ENCODE data around the gene NIPAL3. TPM values are rescaled to one million over a fixed set of nuclear protein-coding genes. Genes with fewer than 3 reads are reported as not detected.

The NIPAL3 gene
- total and polyA plus RNA-seq, 3 experiments from 2014 or later: 31.3 to 55.5 (median 33.2) TPM

DNA sequence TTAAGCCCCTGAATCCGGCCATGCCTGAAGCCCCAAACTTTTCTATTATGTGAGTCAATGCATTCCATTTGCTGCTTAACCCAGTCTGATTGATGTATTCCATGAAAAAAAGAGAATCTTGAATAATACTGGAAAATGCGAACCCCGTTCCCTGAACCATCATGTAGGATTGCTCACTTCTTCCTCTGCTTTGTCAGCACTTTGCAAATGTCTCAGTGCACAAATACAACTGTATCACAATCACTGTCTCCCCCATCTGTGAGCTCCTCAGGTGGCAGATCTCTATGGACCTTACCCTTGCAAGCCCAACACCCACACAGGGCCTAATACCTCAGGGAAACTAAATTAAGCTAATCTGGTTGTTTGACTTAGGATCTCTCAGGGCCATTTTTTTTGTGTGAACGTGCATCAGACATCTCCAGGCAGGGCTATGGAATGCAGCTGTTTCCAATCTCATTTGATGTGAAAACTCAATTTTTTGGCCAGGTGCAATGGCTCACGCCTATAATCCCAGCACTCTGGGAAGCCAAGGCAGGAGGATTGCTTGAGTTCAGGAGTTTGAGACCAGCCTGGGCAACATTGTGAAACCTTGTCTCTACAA, 84.9 kb downstream of the NIPAL3 start:
- H3K27ac ChIP-seq (ENCODE audit: low read depth, low read length): no peak overlapping the region
- Mint-ChIP-seq H3K36me3 (peaks cover 0 to 21% (median 0%) of the 10 kb centered on the region in 3 donors), H3K9me3 (peaks cover 0 to 2% (median 0%) of the 10 kb centered on the region in 5 donors), H3K27ac (peak overlapping the region; percentile 66 to 97 (median 90)), H3K4me3 (peak overlapping the region in 5 of 7 donors; percentile 29 to 95 (median 44)), H3K4me1 (peaks cover 55 to 62% (median 60%) of the 10 kb centered on the region in 3 donors), H3K27me3 (peaks cover 0 to 16% of the 10 kb centered on the region in 2 donors)
- H3K27me3 ChIP-seq (ENCODE audit: insufficient read depth, low read length, poor library complexity, severe bottlenecking): no peaks in the 10 kb centered on the region
- peaks cover 33% of the 10 kb centered on the region for H3K4me1 ChIP-seq (ENCODE audit: insufficient read depth, low read length)
- POLR2A ChIA-PET: interaction anchor here (2.7 to 2.8 kb wide), 2 partner anchors 14 to 18 kb away, joined by 38 to 46 read pairs; no protein-coding TSS in a partner anchor
- no peaks in the 10 kb centered on the region for H3K36me3 ChIP-seq (ENCODE audit: insufficient read depth, low read length)
- H3K9me3 ChIP-seq (ENCODE audit: low read length): no peaks in the 10 kb centered on the region
- no peak for DNase-seq
- H3K4me3 ChIP-seq (ENCODE audit: low read length): no peak overlapping the region
- CTCF ChIA-PET: interaction anchor here (0.9 to 4.6 kb wide), 8 partner anchors 10 to 86 kb away, joined by 3 to 26 read pairs (median 6); partner anchors contain the start of genes NIPAL3 and STPG1

GRCh38 chr1:24501371-24502064, 85.9 kb downstream of the NIPAL3 start:
- Histone ChIP-seq H3K4me3 (ENCODE audit: low read length) (peak overlapping the region; percentile 80), H3K9me3 (ENCODE audit: low read length) (no peaks in the 10 kb centered on the region), H3K36me3 (ENCODE audit: insufficient read depth, low read length) (peaks cover 5% of the 10 kb centered on the region), H3K27ac (ENCODE audit: low read depth, low read length) (peak overlapping the region; percentile 82), H3K27me3 (ENCODE audit: insufficient read depth, low read length, poor library complexity, severe bottlenecking) (no peaks in the 10 kb centered on the region), H3K4me1 (ENCODE audit: insufficient read depth, low read length) (peaks cover 41% of the 10 kb centered on the region)
- CTCF ChIA-PET: interaction anchor here (0.7 to 4.6 kb wide), 12 partner anchors 9 to 664 kb away, joined by 3 to 26 read pairs (median 4); partner anchors contain the start of genes NIPAL3 and STPG1
- H3K36me3 Mint-ChIP-seq: peaks cover 0 to 21% (median 0%) of the 10 kb centered on the region in 3 donors
- H3K9me3 Mint-ChIP-seq: peaks cover 0 to 2% (median 0%) of the 10 kb centered on the region in 5 donors
- peak in 3 of 5 donors; percentile 11 to 58 (median 32) for DNase-seq
- peaks cover 0 to 12% of the 10 kb centered on the region in 2 donors for H3K27me3 Mint-ChIP-seq
- peak overlapping the region; percentile 83 to 98 (median 88) for H3K4me3 Mint-ChIP-seq
- H3K4me1 Mint-ChIP-seq: peaks cover 63 to 71% (median 70%) of the 10 kb centered on the region in 3 donors
- POLR2A ChIA-PET: interaction anchor here (0.6 to 4.0 kb wide), 12 partner anchors 9 to 1831 kb away, joined by 3 to 46 read pairs (median 7); partner anchors contain the start of gene NIPAL3
- peak overlapping the region; percentile 85 to 97 (median 92) for H3K27ac Mint-ChIP-seq

DNA sequence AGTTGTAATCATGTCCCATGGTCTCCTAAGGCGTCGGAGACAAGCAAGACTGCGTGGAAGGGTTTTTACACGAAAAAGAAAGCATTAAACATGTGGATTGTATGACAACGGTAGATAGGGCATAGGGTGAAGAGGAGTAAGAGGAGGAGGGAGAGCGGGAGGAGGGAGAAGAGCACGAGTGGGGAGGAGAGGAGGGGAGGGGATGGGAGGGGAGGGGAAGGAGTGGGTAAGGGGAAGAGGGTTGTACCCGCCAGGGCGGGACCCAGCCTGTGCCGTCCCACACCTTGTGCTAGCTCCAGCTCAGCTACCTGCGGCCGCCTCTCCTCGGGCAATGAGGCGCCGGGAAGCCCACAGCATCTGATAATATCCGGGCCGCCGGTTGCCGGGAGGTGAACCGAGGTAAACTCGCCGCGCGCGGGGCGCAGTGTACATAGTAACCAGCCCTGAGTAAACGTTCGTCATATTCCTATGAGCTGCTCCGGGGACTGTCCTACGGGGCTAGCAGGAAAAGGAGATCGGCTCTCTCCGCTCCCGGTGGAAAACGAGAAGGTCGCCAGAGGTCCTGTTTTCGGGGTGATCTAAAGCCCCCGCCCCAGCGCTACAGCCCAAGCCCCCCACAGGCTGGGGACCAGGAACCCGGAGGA, 86.6 kb downstream of the NIPAL3 start:
- H3K4me3 Mint-ChIP-seq: peak overlapping the region; percentile 83 to 98 (median 88)
- POLR2A ChIA-PET: interaction anchor here (0.5 to 4.0 kb wide), 14 partner anchors 10 to 1879 kb away, joined by 3 to 46 read pairs (median 7); partner anchors contain the start of gene NIPAL3

GRCh38 chr1:24502709-24503058, 87.1 kb downstream of the NIPAL3 start, which contains the start of gene RCAN3:
Gene RCAN3 (plus strand): TSS chr1:24502836. CDS start chr1:24514373, 11,537 bp downstream.
- peaks cover 52% of the 10 kb centered on the region for H3K4me1 ChIP-seq (ENCODE audit: insufficient read depth, low read length)
- Mint-ChIP-seq H3K9me3 (peaks cover 0 to 2% (median 0%) of the 10 kb centered on the region in 5 donors), H3K4me1 (peaks cover 75 to 83% (median 81%) of the 10 kb centered on the region in 3 donors)

More for the DNA sequence above, 86.6 kb downstream of the NIPAL3 start:
- CTCF ChIA-PET: interaction anchor here (0.7 to 4.6 kb wide), 12 partner anchors 8 to 664 kb away, joined by 3 to 26 read pairs (median 4); partner anchors contain the start of genes NIPAL3 and STPG1
- Mint-ChIP-seq H3K36me3 (peaks cover 0 to 21% (median 0%) of the 10 kb centered on the region in 3 donors), H3K9me3 (peaks cover 0 to 2% (median 0%) of the 10 kb centered on the region in 5 donors), H3K27ac (peak overlapping the region; percentile 85 to 97 (median 92)), H3K27me3 (peaks cover 0 to 12% of the 10 kb centered on the region in 2 donors), H3K4me1 (peaks cover 70 to 78% (median 76%) of the 10 kb centered on the region in 3 donors)
- peak overlapping the region; percentile 80 for H3K4me3 ChIP-seq (ENCODE audit: low read length)
- H3K36me3 ChIP-seq (ENCODE audit: insufficient read depth, low read length): peaks cover 5% of the 10 kb centered on the region
- no peaks in the 10 kb centered on the region for H3K9me3 ChIP-seq (ENCODE audit: low read length)
- peak; percentile 77 to 93 (median 83) for DNase-seq
- no peaks in the 10 kb centered on the region for H3K27me3 ChIP-seq (ENCODE audit: insufficient read depth, low read length, poor library complexity, severe bottlenecking)
- peak overlapping the region; percentile 82 for H3K27ac ChIP-seq (ENCODE audit: low read depth, low read length)
- peaks cover 47% of the 10 kb centered on the region for H3K4me1 ChIP-seq (ENCODE audit: insufficient read depth, low read length)

DNA sequence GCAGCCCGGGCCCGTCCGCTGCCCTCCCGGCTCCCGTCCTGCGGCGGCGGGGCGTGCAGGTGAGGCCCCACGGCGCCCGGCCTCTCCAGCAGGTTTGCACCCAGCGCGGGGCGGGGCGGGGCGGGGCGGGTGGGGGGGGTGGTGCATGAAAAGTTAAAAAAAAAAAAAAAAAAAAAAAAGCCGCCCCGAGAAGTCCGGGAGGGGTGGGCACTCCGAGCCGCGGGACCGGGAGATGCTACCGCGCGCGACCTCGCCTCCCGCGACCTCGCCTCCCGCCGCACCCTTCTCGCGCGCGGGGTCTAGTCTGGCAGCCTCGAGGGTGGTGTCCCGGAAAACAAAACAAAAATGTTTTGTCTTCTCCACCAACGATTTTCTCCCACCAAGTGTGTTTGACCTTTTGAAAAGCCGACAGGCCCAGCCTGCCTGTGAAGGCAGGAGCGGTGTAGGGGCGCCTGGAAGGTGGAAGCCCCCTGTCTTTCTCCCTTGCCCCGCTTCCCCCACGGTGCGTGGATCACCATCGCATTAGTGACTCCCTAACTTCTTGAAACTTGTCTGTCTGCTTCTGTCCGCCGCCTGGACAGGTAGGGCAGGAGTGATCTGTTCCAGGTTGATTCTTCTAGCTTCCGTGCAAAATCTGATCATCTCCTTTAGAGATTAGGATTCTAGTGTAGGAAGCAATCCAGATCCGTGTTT, 87.6 kb downstream of the NIPAL3 start:
- peak overlapping the region; percentile 93 to 99 (median 98) for H3K4me3 Mint-ChIP-seq
- no peaks in the 10 kb centered on the region for H3K9me3 ChIP-seq (ENCODE audit: low read length)
- peak overlapping the region; percentile 93 for H3K4me3 ChIP-seq (ENCODE audit: low read length)
- peaks cover 54% of the 10 kb centered on the region for H3K4me1 ChIP-seq (ENCODE audit: insufficient read depth, low read length)
- H3K36me3 ChIP-seq (ENCODE audit: insufficient read depth, low read length): peaks cover 5% of the 10 kb centered on the region
- H3K27me3 Mint-ChIP-seq: peaks cover 0 to 10% of the 10 kb centered on the region in 2 donors
- H3K4me1 Mint-ChIP-seq: peaks cover 78 to 85% (median 84%) of the 10 kb centered on the region in 3 donors
- H3K9me3 Mint-ChIP-seq: peaks cover 0 to 2% (median 0%) of the 10 kb centered on the region in 5 donors
- peaks cover 0 to 26% (median 0%) of the 10 kb centered on the region in 3 donors for H3K36me3 Mint-ChIP-seq
- ChIA-PET POLR2A (interaction anchor here (0.7 to 4.0 kb wide), 9 partner anchors 15 to 139 kb away, joined by 3 to 46 read pairs (median 8); partner anchors contain the start of gene NIPAL3), CTCF (interaction anchor here (0.9 to 4.6 kb wide), 8 partner anchors 17 to 304 kb away, joined by 3 to 26 read pairs (median 4); partner anchors contain the start of genes NIPAL3 and STPG1)
- H3K27ac ChIP-seq (ENCODE audit: low read depth, low read length): peak overlapping the region; percentile 66
- peak overlapping the region; percentile 95 to 100 (median 98) for H3K27ac Mint-ChIP-seq
- H3K27me3 ChIP-seq (ENCODE audit: insufficient read depth, low read length, poor library complexity, severe bottlenecking): no peaks in the 10 kb centered on the region
- peak in 1 of 5 donors; percentile 29 for DNase-seq

More at GRCh38 chr1:24502709-24503058, 87.1 kb downstream of the NIPAL3 start, which contains the start of gene RCAN3:
- ChIA-PET POLR2A (interaction anchor here (0.5 to 4.0 kb wide), 11 partner anchors 16 to 1879 kb away, joined by 3 to 46 read pairs (median 7); partner anchors contain the start of gene NIPAL3), CTCF (interaction anchor here (0.9 to 4.6 kb wide), 8 partner anchors 16 to 304 kb away, joined by 3 to 26 read pairs (median 5); partner anchors contain the start of genes NIPAL3 and STPG1)
- H3K36me3 Mint-ChIP-seq: peaks cover 0 to 24% (median 0%) of the 10 kb centered on the region in 3 donors
- Histone ChIP-seq H3K27me3 (ENCODE audit: insufficient read depth, low read length, poor library complexity, severe bottlenecking) (no peaks in the 10 kb centered on the region), H3K27ac (ENCODE audit: low read depth, low read length) (peak within 1 kb of the TSS; percentile 82), H3K36me3 (ENCODE audit: insufficient read depth, low read length) (peaks cover 5% of the 10 kb centered on the region), H3K9me3 (ENCODE audit: low read length) (no peaks in the 10 kb centered on the region), H3K4me3 (ENCODE audit: low read length) (peak within 1 kb of the TSS; percentile 93)
- peak; percentile 78 to 93 (median 90) for DNase-seq
- peaks cover 0 to 9% of the 10 kb centered on the region in 2 donors for H3K27me3 Mint-ChIP-seq
- peak within 1 kb of the TSS; percentile 96 to 100 (median 98) for H3K27ac Mint-ChIP-seq
- peak within 1 kb of the TSS; percentile 93 to 99 (median 98) for H3K4me3 Mint-ChIP-seq

DNA sequence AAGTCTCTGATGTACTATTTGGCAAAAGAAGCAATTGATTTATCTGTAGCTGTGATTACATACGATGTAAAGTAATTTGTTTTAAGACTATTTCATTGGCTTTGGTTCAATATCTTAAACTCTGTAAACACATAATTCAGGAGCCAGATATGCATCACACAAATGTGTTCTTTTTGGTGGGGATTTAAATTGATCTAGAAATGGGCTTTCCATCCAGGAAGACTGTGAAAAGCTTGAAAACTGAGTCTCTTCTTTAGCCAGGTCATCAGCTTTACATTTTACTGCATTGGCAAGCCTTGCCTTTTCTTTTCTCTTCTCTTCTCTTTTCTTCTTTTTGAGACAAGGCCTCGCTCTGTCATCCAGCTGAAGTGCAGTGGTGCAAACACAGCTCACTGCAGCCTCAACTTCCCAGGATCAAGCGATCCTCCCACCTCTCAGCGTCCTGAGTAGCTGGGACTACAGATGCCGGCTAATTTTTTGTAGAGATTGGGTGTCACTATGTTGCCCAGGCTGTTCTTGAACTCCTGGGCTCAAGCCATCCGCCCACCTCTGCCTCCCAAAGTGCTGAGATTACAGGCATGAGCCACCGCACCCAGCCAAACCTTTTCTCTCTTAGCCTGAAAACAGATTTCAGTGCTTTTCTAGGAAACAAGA, 88.4 kb downstream of the NIPAL3 start:
- H3K4me3 Mint-ChIP-seq: peak overlapping the region; percentile 93 to 99 (median 98)
- peak overlapping the region; percentile 95 to 100 (median 98) for H3K27ac Mint-ChIP-seq
- CTCF ChIA-PET: interaction anchor here (1.2 to 4.6 kb wide), 7 partner anchors 18 to 89 kb away, joined by 3 to 26 read pairs (median 5); partner anchors contain the start of genes NIPAL3 and STPG1
- Histone ChIP-seq H3K27me3 (ENCODE audit: insufficient read depth, low read length, poor library complexity, severe bottlenecking) (no peaks in the 10 kb centered on the region), H3K4me1 (ENCODE audit: insufficient read depth, low read length) (peaks cover 54% of the 10 kb centered on the region), H3K9me3 (ENCODE audit: low read length) (no peaks in the 10 kb centered on the region), H3K4me3 (ENCODE audit: low read length) (peak overlapping the region; percentile 93), H3K36me3 (ENCODE audit: insufficient read depth, low read length) (peaks cover 5% of the 10 kb centered on the region), H3K27ac (ENCODE audit: low read depth, low read length) (peak overlapping the region; percentile 66)
- peaks cover 78 to 85% (median 84%) of the 10 kb centered on the region in 3 donors for H3K4me1 Mint-ChIP-seq
- POLR2A ChIA-PET: interaction anchor here (0.9 to 4.0 kb wide), 4 partner anchors 18 to 88 kb away, joined by 3 to 43 read pairs (median 9); partner anchors contain the start of gene NIPAL3
- peaks cover 0 to 29% (median 4%) of the 10 kb centered on the region in 3 donors for H3K36me3 Mint-ChIP-seq
- peak in 1 of 5 donors; percentile 33 for DNase-seq
- peaks cover 0 to 9% of the 10 kb centered on the region in 2 donors for H3K27me3 Mint-ChIP-seq
- H3K9me3 Mint-ChIP-seq: peaks cover 0 to 2% (median 0%) of the 10 kb centered on the region in 5 donors

Data from CD8-positive, alpha-beta memory T cell (primary cell).